Retinal pigment epithelial cell (primary cell): ENCODE measurements around the gene TMEM131L.

ENCODE experiments used
- DNase-seq: peaks from one replicate; pipeline ENCODE4 v3.0.0-alpha.2; 2010; ENCODE audit warnings: low read depth
- H3K4me3 ChIP-seq: 2 replicates; pipeline ENCODE4 v1.5.1; 2011; ENCODE audit warnings: mild to moderate bottlenecking, low read length, control low read depth, moderate library complexity
- CTCF ChIP-seq: conservative IDR thresholded peaks from 2 replicates; pipeline ENCODE4 v1.5.1; 2011; ENCODE audit warnings: low read depth, low read length, control low read depth, inconsistent platforms

TMEM131L gene

GRCh38 chr4:153486281-153487151, 20.4 kb downstream of the TMEM131L start:
- no peak overlapping the region for H3K4me3 ChIP-seq
- no peak for TF ChIP-seq CTCF
- peak; percentile 88 for DNase-seq

- no peak for TF ChIP-seq CTCF
- DNase-seq: no peak
- no peak overlapping the region for H3K4me3 ChIP-seq
These were observed 22.1 kb downstream of the TMEM131L start for GRCh38 chr4:153488006-153488891.

- no peak for TF ChIP-seq CTCF
- H3K4me3 ChIP-seq: no peak overlapping the region
- no peak for DNase-seq
These were observed 23.8 kb downstream of the TMEM131L start for GRCh38 chr4:153489856-153490558.

GRCh38 chr4:153490985-153491483, 24.9 kb downstream of the TMEM131L start:
- TF ChIP-seq CTCF: no peak
- no peak for DNase-seq
- no peak overlapping the region for H3K4me3 ChIP-seq

- no peak for DNase-seq
- TF ChIP-seq CTCF: no peak
- H3K4me3 ChIP-seq: no peak overlapping the region
These were observed 28.4 kb downstream of the TMEM131L start for GRCh38 chr4:153494562-153494961.

GRCh38 chr4:153495480-153496193, 29.5 kb downstream of the TMEM131L start:
- DNase-seq: no peak
- TF ChIP-seq CTCF: no peak

More at GRCh38 chr4:153495480-153496193, 29.5 kb downstream of the TMEM131L start:
- H3K4me3 ChIP-seq: no peak overlapping the region
